Measurements from ENCODE around the gene SMAD6.

The SMAD6 gene

GRCh38 chr15:66721020-66721419, 19.0 kb downstream of the SMAD6 start:
- DNase-seq (ENCODE audit: low spot score) = no peak

- no peak for DNase-seq (ENCODE audit: low spot score)
Measured at GRCh38 chr15:66721501-66721937, 19.5 kb downstream of the SMAD6 start.

GRCh38 chr15:66721954-66722353, 19.9 kb downstream of the SMAD6 start:
- DNase-seq (ENCODE audit: low spot score) = no peak

GRCh38 chr15:66722757-66723540, 20.9 kb downstream of the SMAD6 start:
- DNase-seq (ENCODE audit: low spot score) = no peak

- no peak for DNase-seq (ENCODE audit: low spot score)
Measured at GRCh38 chr15:66723826-66724731, 22.0 kb downstream of the SMAD6 start.

GRCh38 chr15:66724732-66725463, 22.9 kb downstream of the SMAD6 start:
- no peak for DNase-seq (ENCODE audit: low spot score)

- no peak for DNase-seq (ENCODE audit: low spot score)
Measured at GRCh38 chr15:66725464-66725785, 23.4 kb downstream of the SMAD6 start.

- DNase-seq (ENCODE audit: low spot score) = no peak
Measured at GRCh38 chr15:66726386-66726785, 24.4 kb downstream of the SMAD6 start.

- no peak for DNase-seq (ENCODE audit: low spot score)
Measured at GRCh38 chr15:66729331-66729951, 27.4 kb downstream of the SMAD6 start.

GRCh38 chr15:66730168-66731021, 28.4 kb downstream of the SMAD6 start:
- DNase-seq (ENCODE audit: low spot score) = no peak

GRCh38 chr15:66733976-66734375, 31.9 kb downstream of the SMAD6 start:
- DNase-seq (ENCODE audit: low spot score) = no peak

- no peak for DNase-seq (ENCODE audit: low spot score)
Measured at GRCh38 chr15:66734961-66735908, 33.2 kb downstream of the SMAD6 start.

- no peak for DNase-seq (ENCODE audit: low spot score)
Measured at GRCh38 chr15:66735909-66736305, 33.9 kb downstream of the SMAD6 start.

GRCh38 chr15:66737243-66738010, 35.4 kb downstream of the SMAD6 start:
- no peak for DNase-seq (ENCODE audit: low spot score)

GRCh38 chr15:66738116-66738515, 36.1 kb downstream of the SMAD6 start:
- DNase-seq (ENCODE audit: low spot score) = no peak

GRCh38 chr15:66738595-66738994, 36.6 kb downstream of the SMAD6 start:
- DNase-seq (ENCODE audit: low spot score) = no peak

GRCh38 chr15:66739287-66739686, 37.3 kb downstream of the SMAD6 start:
- no peak for DNase-seq (ENCODE audit: low spot score)

GRCh38 chr15:66740802-66741201, 38.8 kb downstream of the SMAD6 start:
- no peak for DNase-seq (ENCODE audit: low spot score)

- no peak for DNase-seq (ENCODE audit: low spot score)
Measured at GRCh38 chr15:66741646-66742045, 39.6 kb downstream of the SMAD6 start.
